Activated CD8-positive, alpha-beta memory T cell treated with anti-CD3 and anti-CD28 coated beads, Interleukin-2, amount 10 ng/mL, durations not matched to agents 7 days and 5 days (primary cell): ENCODE measurements around the gene COPZ1. TPM values are rescaled to one million over a fixed set of nuclear protein-coding genes. Genes with fewer than 3 reads are reported as not detected.

Source experiments
- ATAC-seq: fragments of 150-1000 bp; cut with Tn5 transposase; one replicate; pipeline ENCODE4 v1.10.0; 2021; ENCODE audit warnings: moderate library complexity
- CTCF ChIA-PET: fragments of 350-600 bp; sonication (Branson Sonifier 250); formaldehyde crosslinking; loops from one replicate; lab custom pipeline; 2021; ENCODE audit warnings: antibody characterized with exemption; lab: Charles Lee
- DNase-seq: peaks from one replicate; pipeline ENCODE4 v3.0.0-alpha.2; 2020
- H3K27ac Mint-ChIP-seq: one replicate; pipeline ENCODE4 v1.8.0; 2021; ENCODE audit warnings: mild to moderate bottlenecking, mixed read lengths
- H3K27me3 Mint-ChIP-seq: one replicate; pipeline ENCODE4 v1.8.0; 2021; ENCODE audit warnings: mixed read lengths
- H3K36me3 Mint-ChIP-seq: one replicate; pipeline ENCODE4 v1.8.0; 2021; ENCODE audit warnings: mild to moderate bottlenecking, mixed read lengths
- H3K4me1 Mint-ChIP-seq: one replicate; pipeline ENCODE4 v1.8.0; 2021; ENCODE audit warnings: mixed read lengths
- H3K4me3 Mint-ChIP-seq: one replicate; pipeline ENCODE4 v1.8.0; 2021; ENCODE audit warnings: mild to moderate bottlenecking, moderate library complexity, mixed read lengths
- H3K9me3 Mint-ChIP-seq: one replicate; pipeline ENCODE4 v1.8.0; 2022; ENCODE audit warnings: low read depth, mixed read lengths
- total RNA-seq, 2 experiments: library from RNA; stranded (reverse); gene quantifications; one replicate each; pipeline ENCODE4 v1.2.3, GENCODE V29; 2021

The COPZ1 gene
- total RNA-seq, 2 experiments from 2014 or later: 90.8 to 104 TPM

- CTCF ChIA-PET: interaction anchor here (0.6 to 7.5 kb wide), 20 partner anchors 9 to 1399 kb away, joined by 3 to 79 read pairs (median 5); partner anchors contain the start of gene COPZ1
- Mint-ChIP-seq H3K27ac (no peak overlapping the region), H3K27me3 (peaks cover 6% of the 10 kb centered on the region), H3K9me3 (no peaks in the 10 kb centered on the region), H3K4me3 (no peak overlapping the region), H3K4me1 (peaks cover 15% of the 10 kb centered on the region), H3K36me3 (no peaks in the 10 kb centered on the region)
- DNase-seq (peak; percentile 97), ATAC-seq (peak; percentile 97)
These were observed 34.2 kb downstream of the COPZ1 start for GRCh38 chr12:54358945-54359761.

- DNase-seq: no peak
- Mint-ChIP-seq H3K36me3 (no peaks in the 10 kb centered on the region), H3K4me3 (no peak overlapping the region), H3K27me3 (peaks cover 6% of the 10 kb centered on the region), H3K9me3 (no peaks in the 10 kb centered on the region), H3K27ac (no peak overlapping the region), H3K4me1 (peaks cover 22% of the 10 kb centered on the region)
- CTCF ChIA-PET: interaction anchor here (0.9 to 7.5 kb wide), 17 partner anchors 8 to 152 kb away, joined by 3 to 79 read pairs (median 4); partner anchors contain the start of gene COPZ1
- ATAC-seq: no peak
These were observed 34.9 kb downstream of the COPZ1 start for GRCh38 chr12:54359762-54360351.

- Mint-ChIP-seq H3K4me1 (peaks cover 25% of the 10 kb centered on the region), H3K36me3 (no peaks in the 10 kb centered on the region), H3K9me3 (no peaks in the 10 kb centered on the region), H3K4me3 (no peak overlapping the region), H3K27ac (no peak overlapping the region), H3K27me3 (peaks cover 6% of the 10 kb centered on the region)
- CTCF ChIA-PET: interaction anchor here (0.8 to 7.5 kb wide), 14 partner anchors 7 to 145 kb away, joined by 3 to 79 read pairs (median 6); no protein-coding TSS in a partner anchor
- ATAC-seq: no peak
- DNase-seq: peak; percentile 73
These were observed 36.0 kb downstream of the COPZ1 start for GRCh38 chr12:54360717-54361456.

DNA sequence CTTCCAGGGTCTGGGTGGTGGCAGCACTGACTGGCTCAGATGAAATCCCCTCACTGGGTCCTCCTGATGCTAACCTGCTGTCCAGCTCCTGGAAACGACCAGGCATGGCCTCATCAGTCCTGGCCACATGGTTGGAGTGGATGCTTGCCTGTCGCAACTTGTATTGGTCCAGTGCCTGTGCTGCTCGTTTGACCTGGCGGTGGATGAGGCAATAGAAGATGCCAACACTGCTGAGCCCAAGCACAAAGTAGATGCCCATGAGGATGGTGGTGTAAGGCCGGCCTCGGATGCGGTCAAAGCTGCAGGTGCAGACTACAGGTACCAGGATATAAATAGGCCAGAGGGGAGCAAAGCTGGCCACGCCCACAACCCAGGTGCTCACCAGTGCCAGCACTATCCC lies 38.1 kb downstream of the COPZ1 start:
- CTCF ChIA-PET: interaction anchor here (0.7 to 7.5 kb wide), 8 partner anchors 16 to 111 kb away, joined by 3 to 79 read pairs (median 6); partner anchors contain the start of gene COPZ1
- no peak overlapping the region for H3K27ac Mint-ChIP-seq

DNA sequence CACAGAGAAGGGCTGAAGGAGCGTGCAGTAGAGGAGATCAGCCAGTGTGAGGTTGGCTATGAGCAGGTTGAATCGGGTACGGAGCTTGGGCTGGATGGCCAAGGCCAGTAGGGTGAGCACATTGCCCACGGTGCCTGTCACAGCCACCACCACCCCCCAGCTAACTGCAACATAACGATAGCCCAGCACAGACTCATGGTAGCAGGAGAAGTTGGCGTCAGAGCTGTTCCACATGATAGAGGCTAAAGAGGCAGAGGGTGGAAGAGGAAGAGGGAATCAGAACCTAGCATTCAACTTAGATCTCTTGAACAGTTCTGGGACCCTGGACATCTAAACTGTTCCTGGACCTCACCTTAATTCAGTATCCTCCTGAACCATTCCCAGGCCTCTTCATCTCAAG lies 38.7 kb downstream of the COPZ1 start:
- CTCF ChIA-PET: interaction anchor here (1.0 to 7.5 kb wide), 7 partner anchors 16 to 112 kb away, joined by 3 to 79 read pairs (median 8); partner anchors contain the start of gene COPZ1
- no peaks in the 10 kb centered on the region for H3K36me3 Mint-ChIP-seq
- peaks cover 31% of the 10 kb centered on the region for H3K4me1 Mint-ChIP-seq
- peaks cover 20% of the 10 kb centered on the region for H3K27me3 Mint-ChIP-seq
- ATAC-seq (no peak), DNase-seq (no peak)
- H3K27ac Mint-ChIP-seq: no peak overlapping the region
- H3K4me3 Mint-ChIP-seq: no peak overlapping the region
- H3K9me3 Mint-ChIP-seq: no peaks in the 10 kb centered on the region

More for the DNA sequence above, 38.1 kb downstream of the COPZ1 start:
- H3K36me3 Mint-ChIP-seq: no peaks in the 10 kb centered on the region
- H3K4me3 Mint-ChIP-seq: no peak overlapping the region
- ATAC-seq (no peak), DNase-seq (no peak)
- H3K9me3 Mint-ChIP-seq: no peaks in the 10 kb centered on the region
- H3K4me1 Mint-ChIP-seq: peaks cover 25% of the 10 kb centered on the region
- peaks cover 18% of the 10 kb centered on the region for H3K27me3 Mint-ChIP-seq

DNA sequence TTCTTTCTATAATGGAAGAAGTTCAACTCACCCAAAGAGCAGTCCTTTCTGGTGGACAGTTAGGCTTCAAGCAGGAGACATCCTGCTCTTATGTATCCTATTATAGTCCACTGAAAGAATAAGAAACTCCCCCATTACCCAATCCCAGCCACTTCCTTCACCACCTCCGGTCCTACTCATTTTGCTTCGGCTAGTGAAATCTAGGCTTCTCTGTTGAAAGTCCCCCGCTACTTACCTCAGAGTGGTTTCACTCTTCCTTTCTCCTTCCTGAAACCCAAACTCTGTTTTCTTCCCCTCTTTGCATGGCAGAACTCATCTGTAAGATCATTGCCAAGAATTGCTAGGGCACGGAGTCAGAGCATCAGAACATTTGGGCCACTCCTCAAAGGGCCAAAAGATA lies 39.5 kb downstream of the COPZ1 start, which contains the start of gene GPR84:
GPR84 (minus strand) TSS at position 74 of the 400 bp plus-strand sequence. CDS start 635 bp downstream, outside the sequence.
- Mint-ChIP-seq H3K9me3 (no peaks in the 10 kb centered on the region), H3K27me3 (peaks cover 20% of the 10 kb centered on the region), H3K4me1 (peaks cover 39% of the 10 kb centered on the region), H3K27ac (peak within 1 kb of the TSS; percentile 47), H3K36me3 (no peaks in the 10 kb centered on the region), H3K4me3 (peak within 1 kb of the TSS; percentile 9)
- ATAC-seq (peak; percentile 65), DNase-seq (peak; percentile 77)
- CTCF ChIA-PET: no interaction called here

- no peak overlapping the region for H3K27ac Mint-ChIP-seq
- H3K27me3 Mint-ChIP-seq: peaks cover 19% of the 10 kb centered on the region
- no peaks in the 10 kb centered on the region for H3K36me3 Mint-ChIP-seq
- H3K9me3 Mint-ChIP-seq: no peaks in the 10 kb centered on the region
- no peak overlapping the region for H3K4me3 Mint-ChIP-seq
- H3K4me1 Mint-ChIP-seq: peaks cover 36% of the 10 kb centered on the region
- DNase-seq: no peak
- CTCF ChIA-PET: interaction anchor here (0.6 to 4.5 kb wide), 38 partner anchors 8 to 767 kb away, joined by 3 to 80 read pairs (median 5); partner anchors contain the start of genes CBX5, HNRNPA1, NCKAP1L and ZNF385A
- no peak for ATAC-seq
These were observed 43.2 kb downstream of the COPZ1 start for GRCh38 chr12:54368025-54368708.

- H3K36me3 Mint-ChIP-seq: no peaks in the 10 kb centered on the region
- H3K4me3 Mint-ChIP-seq: no peak overlapping the region
- H3K27ac Mint-ChIP-seq: no peak overlapping the region
- CTCF ChIA-PET: interaction anchor here (0.6 to 4.5 kb wide), 36 partner anchors 10 to 155 kb away, joined by 3 to 80 read pairs (median 5); partner anchors contain the start of genes CBX5, HNRNPA1, NCKAP1L and ZNF385A
- ATAC-seq (peak; percentile 92), DNase-seq (peak; percentile 93)
- no peaks in the 10 kb centered on the region for H3K9me3 Mint-ChIP-seq
- peaks cover 28% of the 10 kb centered on the region for H3K4me1 Mint-ChIP-seq
- peaks cover 18% of the 10 kb centered on the region for H3K27me3 Mint-ChIP-seq
These were observed 44.0 kb downstream of the COPZ1 start for GRCh38 chr12:54368709-54369596.

GRCh38 chr12:54369597-54370131 lies 44.7 kb downstream of the COPZ1 start:
- no peaks in the 10 kb centered on the region for H3K9me3 Mint-ChIP-seq
- no peaks in the 10 kb centered on the region for H3K36me3 Mint-ChIP-seq
- peaks cover 21% of the 10 kb centered on the region for H3K4me1 Mint-ChIP-seq
- peaks cover 18% of the 10 kb centered on the region for H3K27me3 Mint-ChIP-seq
- CTCF ChIA-PET: interaction anchor here (1.2 to 1.5 kb wide), 4 partner anchors 9 to 150 kb away, joined by 3 to 8 read pairs (median 6); no protein-coding TSS in a partner anchor
- DNase-seq (no peak), ATAC-seq (no peak)
- no peak overlapping the region for H3K27ac Mint-ChIP-seq
- H3K4me3 Mint-ChIP-seq: no peak overlapping the region

DNA sequence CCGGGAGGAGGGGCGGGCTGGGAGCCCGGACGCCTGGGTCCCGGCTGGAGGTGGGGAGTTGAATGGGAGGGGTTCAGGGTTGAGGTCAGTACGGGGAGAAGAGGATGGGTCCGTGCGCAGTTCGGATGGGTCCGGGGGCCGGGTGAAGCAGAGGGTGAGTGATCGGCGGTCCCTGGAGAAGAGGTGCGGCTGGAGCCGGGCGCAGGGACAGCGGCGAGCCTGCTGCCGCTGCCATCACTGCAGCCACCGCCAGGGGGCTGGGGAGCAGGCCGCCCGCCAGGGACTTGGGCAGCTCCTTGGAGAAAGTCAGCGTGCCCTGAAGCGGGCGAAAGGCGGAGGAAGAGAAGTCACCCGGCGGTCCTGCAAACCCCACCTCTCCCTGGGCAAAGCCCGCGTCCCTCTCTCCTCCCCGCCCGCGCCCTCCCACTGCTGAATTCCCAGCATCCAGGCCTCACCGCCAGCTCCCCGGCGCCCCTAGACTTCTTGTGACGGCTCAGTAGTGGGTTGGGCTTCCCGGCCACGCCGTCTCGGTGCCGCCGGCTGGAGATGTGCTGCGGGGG lies 45.3 kb downstream of the COPZ1 start:
- Mint-ChIP-seq H3K4me3 (no peak overlapping the region), H3K36me3 (no peaks in the 10 kb centered on the region), H3K9me3 (no peaks in the 10 kb centered on the region), H3K4me1 (peaks cover 16% of the 10 kb centered on the region), H3K27me3 (peaks cover 18% of the 10 kb centered on the region), H3K27ac (no peak overlapping the region)
- ATAC-seq: no peak
- no peak for DNase-seq
- CTCF ChIA-PET: interaction anchor here (0.8 to 5.1 kb wide), 13 partner anchors 9 to 163 kb away, joined by 3 to 29 read pairs (median 3); partner anchors contain the start of gene COPZ1
